ENCODE measurements around the gene YPEL1.

DNA sequence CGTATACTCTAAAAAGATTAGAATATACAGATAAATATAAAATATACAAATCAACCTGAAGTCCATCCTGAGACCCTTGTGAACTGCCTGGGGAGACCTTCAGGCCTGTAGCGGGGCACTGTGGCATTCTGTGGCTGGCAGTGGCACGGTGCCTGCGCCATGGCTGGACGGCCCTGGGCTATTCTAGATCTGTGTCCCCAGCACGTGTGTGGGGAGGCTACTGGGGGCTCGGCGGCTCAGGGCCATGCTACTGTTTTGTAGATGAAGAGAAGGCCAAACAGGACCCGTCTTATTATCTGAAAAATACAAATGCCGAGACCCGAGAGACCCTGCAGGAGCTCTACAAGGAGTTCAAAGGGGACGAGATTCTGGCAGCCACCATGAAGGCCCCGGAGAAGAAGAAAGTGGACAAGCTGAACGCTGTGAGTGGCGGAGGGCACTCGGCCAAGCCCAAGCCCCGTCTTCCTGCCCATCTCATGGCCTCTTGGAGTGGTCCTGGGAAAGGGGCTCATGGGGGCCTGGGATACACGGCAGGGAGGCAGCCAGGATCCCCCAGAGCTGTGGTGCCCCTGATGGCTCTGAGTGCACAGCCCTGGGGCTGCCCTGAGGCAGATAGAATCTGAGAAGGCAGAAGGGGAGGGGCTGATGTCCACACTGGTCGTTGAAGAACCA lies 51.0 kb downstream of the YPEL1 start:
- TF ChIP-seq, protein P1, sequence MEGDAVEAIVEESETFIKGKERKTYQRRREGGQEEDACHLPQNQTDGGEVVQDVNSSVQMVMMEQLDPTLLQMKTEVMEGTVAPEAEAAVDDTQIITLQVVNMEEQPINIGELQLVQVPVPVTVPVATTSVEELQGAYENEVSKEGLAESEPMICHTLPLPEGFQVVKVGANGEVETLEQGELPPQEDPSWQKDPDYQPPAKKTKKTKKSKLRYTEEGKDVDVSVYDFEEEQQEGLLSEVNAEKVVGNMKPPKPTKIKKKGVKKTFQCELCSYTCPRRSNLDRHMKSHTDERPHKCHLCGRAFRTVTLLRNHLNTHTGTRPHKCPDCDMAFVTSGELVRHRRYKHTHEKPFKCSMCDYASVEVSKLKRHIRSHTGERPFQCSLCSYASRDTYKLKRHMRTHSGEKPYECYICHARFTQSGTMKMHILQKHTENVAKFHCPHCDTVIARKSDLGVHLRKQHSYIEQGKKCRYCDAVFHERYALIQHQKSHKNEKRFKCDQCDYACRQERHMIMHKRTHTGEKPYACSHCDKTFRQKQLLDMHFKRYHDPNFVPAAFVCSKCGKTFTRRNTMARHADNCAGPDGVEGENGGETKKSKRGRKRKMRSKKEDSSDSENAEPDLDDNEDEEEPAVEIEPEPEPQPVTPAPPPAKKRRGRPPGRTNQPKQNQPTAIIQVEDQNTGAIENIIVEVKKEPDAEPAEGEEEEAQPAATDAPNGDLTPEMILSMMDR (IDR thresholded peaks at IDR 0.05) = no peak
- no peak for TF ChIP-seq POLR2A (IDR thresholded peaks at IDR 0.05)
- TF ChIP-seq POLR2AphosphoS5 (IDR thresholded peaks at IDR 0.05) = no peak
